ENCODE data around the gene SHROOM4.

SHROOM4 gene

GRCh38 chrX:50614460-50614859 lies 199.5 kb downstream of the SHROOM4 start:
- no peak for DNase-seq

GRCh38 chrX:50613846-50614245 lies 200.1 kb downstream of the SHROOM4 start:
- DNase-seq, result no peak

- DNase-seq, result no peak
Measured at GRCh38 chrX:50609796-50610195, 204.2 kb downstream of the SHROOM4 start.

GRCh38 chrX:50606300-50606950 lies 207.6 kb downstream of the SHROOM4 start:
- DNase-seq, result no peak

- no peak for DNase-seq
Measured at GRCh38 chrX:50596056-50596455, 217.9 kb downstream of the SHROOM4 start.

GRCh38 chrX:50594788-50595187 lies 219.2 kb downstream of the SHROOM4 start:
- DNase-seq, result no peak

GRCh38 chrX:50586980-50587379 lies 227.0 kb downstream of the SHROOM4 start:
- DNase-seq, result no peak

- DNase-seq, result no peak
Measured at GRCh38 chrX:50586407-50586806, 227.6 kb downstream of the SHROOM4 start.

GRCh38 chrX:50581405-50581804 lies 232.6 kb downstream of the SHROOM4 start:
- no peak for DNase-seq

- DNase-seq, result no peak
Measured at GRCh38 chrX:50579955-50580354, 234.0 kb downstream of the SHROOM4 start.

GRCh38 chrX:50577326-50577725 lies 236.7 kb downstream of the SHROOM4 start:
- no peak for DNase-seq

- no peak for DNase-seq
Measured at GRCh38 chrX:50567636-50568035, 246.4 kb downstream of the SHROOM4 start.

GRCh38 chrX:50565718-50566117 lies 248.3 kb downstream of the SHROOM4 start:
- DNase-seq, result no peak
